H7 (cell line): ENCODE measurements around the gene THEM4. TPM values are rescaled to one million over a fixed set of nuclear protein-coding genes. Genes with fewer than 3 reads are reported as not detected.
"Not testable (repeated sequence)": the region's sequence is repeated elsewhere in the genome, so short reads cannot be mapped to it uniquely, and the experiment has no call there.

ENCODE experiments used
- DNase-seq: peaks from one replicate; pipeline ENCODE4 v3.0.0; 2012
- H3K27me3 ChIP-seq: 2 replicates; pipeline ENCODE4 v1.6.0; 2011; ENCODE audit warnings: mild to moderate bottlenecking, low read length; ENCODE audit not compliant: control insufficient read depth, insufficient read depth
- H3K36me3 ChIP-seq: replicated peaks from 2 replicates; pipeline ENCODE4 v1.5.1; 2011; ENCODE audit warnings: low read length; ENCODE audit not compliant: control insufficient read depth, insufficient read depth
- H3K4me3 ChIP-seq: 2 replicates; pipeline ENCODE4 v1.5.1; 2011; ENCODE audit warnings: low read depth, mild to moderate bottlenecking, control low read depth, low read length, moderate library complexity; ENCODE audit not compliant: insufficient read depth
- total RNA-seq: library from RNA; depleted of rRNA; stranded (reverse); fragments of >200 nt; shearing (Covaris generic); gene quantifications from 2 replicates; pipeline ENCODE4 v1.2.3, GENCODE V29; 2014

The THEM4 gene
- total RNA-seq, 1 experiment from 2014 or later, result 21.4 TPM

DNA sequence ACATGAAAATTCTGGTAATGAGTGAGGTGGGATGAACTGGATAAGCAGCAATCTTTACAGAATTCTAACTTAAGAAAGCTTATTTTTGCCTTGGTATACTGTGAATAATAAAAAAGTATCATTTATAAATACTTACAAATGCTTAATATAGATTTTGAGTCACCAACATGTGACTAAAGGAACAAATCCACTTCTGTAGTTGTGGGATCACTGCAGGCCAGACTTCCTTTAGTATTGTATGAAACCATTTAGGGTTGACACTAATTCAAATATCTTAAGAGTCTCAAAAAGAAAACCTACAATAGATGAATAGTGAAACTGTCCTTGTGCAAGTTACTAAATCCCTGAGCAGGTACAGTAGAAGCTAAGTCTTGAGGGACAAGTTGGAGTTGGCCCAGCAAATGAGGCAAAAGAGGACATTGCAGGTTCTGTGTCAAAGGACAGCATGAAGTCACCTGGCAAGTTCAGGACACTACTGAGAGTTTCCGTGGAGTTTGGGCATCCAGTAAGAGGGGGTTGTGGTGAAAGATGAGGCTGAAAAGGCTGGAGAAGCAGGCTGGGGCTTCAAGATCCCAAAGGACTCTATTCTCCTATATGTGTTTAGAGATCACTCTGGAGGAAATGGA lies 5.9 kb upstream of the THEM4 start:
- Histone ChIP-seq H3K36me3 (no peaks in the 10 kb centered on the region), H3K27me3 (no peaks in the 10 kb centered on the region), H3K4me3 (no peak overlapping the region)
- DNase-seq, result no peak

GRCh38 chr1:151914076-151914475 lies 4.8 kb upstream of the THEM4 start:
- Histone ChIP-seq H3K27me3 (no peaks in the 10 kb centered on the region), H3K4me3 (no peak overlapping the region), H3K36me3 (no peaks in the 10 kb centered on the region)
- DNase-seq, result no peak

GRCh38 chr1:151912973-151913372 lies 3.7 kb upstream of the THEM4 start:
- Histone ChIP-seq H3K27me3 (no peaks in the 10 kb centered on the region), H3K4me3 (no peak overlapping the region), H3K36me3 (no peaks in the 10 kb centered on the region)
- no peak for DNase-seq

GRCh38 chr1:151908228-151908691 lies 1.1 kb downstream of the THEM4 start:
- peak; percentile 49 for DNase-seq
- Histone ChIP-seq H3K4me3 (no peak overlapping the region; the same call in 1 of the 2 replicates), H3K27me3 (no peaks in the 10 kb centered on the region), H3K36me3 (peaks cover 1% of the 10 kb centered on the region; the same call in 1 of the 2 replicates)

DNA sequence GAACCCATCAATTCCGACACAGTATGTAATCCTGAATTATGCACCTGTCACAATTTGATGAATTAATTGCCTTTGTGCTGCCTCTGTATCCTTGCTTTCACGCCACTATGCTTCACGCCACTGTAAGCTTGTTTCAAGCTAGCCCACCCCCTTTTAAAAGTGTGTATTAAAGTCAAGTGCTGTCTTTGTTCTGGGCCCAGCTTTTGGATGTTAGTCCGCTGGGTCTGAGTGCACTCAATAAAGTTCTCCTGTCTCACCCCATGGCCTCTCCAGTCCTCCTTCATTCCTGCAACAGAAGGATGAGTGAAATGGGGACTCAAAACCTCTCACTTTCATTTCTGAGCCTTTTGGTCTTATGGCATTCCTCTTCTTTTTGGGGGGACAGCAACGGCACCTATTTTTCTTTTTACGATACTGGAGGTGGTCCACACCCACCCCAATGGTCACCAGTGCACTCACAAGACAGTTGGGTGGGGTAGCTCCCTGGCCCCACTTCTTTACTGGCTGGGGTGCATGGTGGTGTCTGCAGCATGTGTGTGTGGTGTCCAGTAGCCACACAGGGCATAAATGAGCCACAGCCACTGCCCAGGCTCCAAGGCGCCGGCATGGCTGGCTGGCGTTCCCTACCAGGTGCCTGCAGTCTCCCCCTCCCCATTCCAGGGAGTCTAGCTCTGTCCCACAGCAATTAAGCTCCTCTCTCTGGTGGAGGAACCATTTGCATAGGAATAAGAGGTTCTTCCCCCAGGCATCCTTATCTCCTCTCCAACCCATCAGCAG lies 1.8 kb downstream of the THEM4 start:
- Histone ChIP-seq H3K4me3 (no peak overlapping the region), H3K27me3 (no peaks in the 10 kb centered on the region), H3K36me3 (peaks cover 1% of the 10 kb centered on the region; the same call in 1 of the 2 replicates)
- DNase-seq, result no peak

DNA sequence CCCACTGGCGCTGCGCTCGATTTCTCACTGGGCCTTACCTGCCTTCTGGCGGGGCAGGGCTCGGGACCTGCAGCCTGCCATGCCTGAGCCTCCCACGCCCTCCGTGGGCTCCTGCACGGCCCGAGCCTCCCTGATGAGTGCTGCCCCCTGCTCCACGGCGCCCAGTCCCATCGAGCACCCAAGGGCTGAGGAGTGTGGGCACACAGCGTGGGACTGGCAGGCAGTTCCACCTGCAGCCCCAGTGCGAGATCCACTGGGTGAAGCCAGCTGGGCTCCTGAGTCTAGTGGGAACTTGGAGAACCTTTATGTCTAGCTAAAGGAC lies 3.0 kb downstream of the THEM4 start:
- not testable (repeated sequence) for H3K36me3 ChIP-seq, H3K4me3 ChIP-seq, DNase-seq, H3K27me3 ChIP-seq

GRCh38 chr1:151905443-151906323 lies 3.6 kb downstream of the THEM4 start:
- H3K4me3 ChIP-seq, H3K27me3 ChIP-seq, H3K36me3 ChIP-seq, DNase-seq: not testable (repeated sequence)

DNA sequence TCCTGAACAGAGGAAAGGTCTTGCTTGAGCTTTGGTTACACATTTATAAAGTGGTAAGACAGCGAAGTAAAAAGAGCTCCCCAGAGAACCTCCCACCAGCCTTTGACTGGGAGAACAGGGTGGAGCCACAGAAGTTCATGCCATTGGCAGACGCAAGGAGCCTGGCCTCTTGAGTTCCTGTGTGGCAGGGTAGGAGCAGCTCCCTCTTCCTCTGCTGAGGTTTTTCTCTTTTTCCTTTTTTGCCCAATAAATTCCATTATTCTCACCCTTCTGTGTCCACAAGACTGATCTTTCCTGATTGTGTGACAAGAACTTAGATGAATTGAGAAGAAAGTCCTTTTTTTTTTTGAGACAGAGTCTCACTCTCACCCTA lies 4.3 kb downstream of the THEM4 start:
- Histone ChIP-seq H3K4me3 (no peak overlapping the region), H3K27me3 (no peaks in the 10 kb centered on the region), H3K36me3 (peaks cover 1% of the 10 kb centered on the region; the same call in 1 of the 2 replicates)
- no peak for DNase-seq

- H3K36me3 ChIP-seq, result peaks cover 1% of the 10 kb centered on the region; the same call in 1 of the 2 replicates
- no peaks in the 10 kb centered on the region for H3K27me3 ChIP-seq
- no peak for DNase-seq
- no peak overlapping the region for H3K4me3 ChIP-seq
Observed at GRCh38 chr1:151902858-151903257, 6.5 kb downstream of the THEM4 start.

DNA sequence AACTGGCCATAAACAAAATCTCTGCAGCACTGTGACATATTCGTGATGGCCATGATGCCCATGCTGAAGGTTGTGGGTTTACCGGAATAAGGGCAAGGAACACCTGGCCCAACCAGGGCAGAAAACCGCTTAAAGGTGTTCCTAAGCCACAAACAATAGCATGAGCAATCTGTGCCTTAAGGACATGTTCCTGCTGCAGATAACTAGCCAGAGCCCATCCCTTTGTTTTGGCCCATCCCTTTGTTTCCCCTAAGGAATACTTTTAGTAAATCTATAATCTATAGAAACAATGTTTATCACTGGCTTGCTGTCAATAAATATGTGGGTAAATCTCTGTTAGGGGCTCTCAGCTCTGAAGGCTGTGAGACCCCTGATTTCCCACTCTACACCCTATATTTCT lies 8.5 kb downstream of the THEM4 start:
- not testable (repeated sequence) for H3K36me3 ChIP-seq, H3K4me3 ChIP-seq, DNase-seq, H3K27me3 ChIP-seq

GRCh38 chr1:151898519-151898991 lies 10.8 kb downstream of the THEM4 start:
- Histone ChIP-seq H3K36me3 (peaks cover 3% of the 10 kb centered on the region; the same call in 1 of the 2 replicates), H3K4me3 (no peak overlapping the region), H3K27me3 (no peaks in the 10 kb centered on the region)
- DNase-seq, result no peak

DNA sequence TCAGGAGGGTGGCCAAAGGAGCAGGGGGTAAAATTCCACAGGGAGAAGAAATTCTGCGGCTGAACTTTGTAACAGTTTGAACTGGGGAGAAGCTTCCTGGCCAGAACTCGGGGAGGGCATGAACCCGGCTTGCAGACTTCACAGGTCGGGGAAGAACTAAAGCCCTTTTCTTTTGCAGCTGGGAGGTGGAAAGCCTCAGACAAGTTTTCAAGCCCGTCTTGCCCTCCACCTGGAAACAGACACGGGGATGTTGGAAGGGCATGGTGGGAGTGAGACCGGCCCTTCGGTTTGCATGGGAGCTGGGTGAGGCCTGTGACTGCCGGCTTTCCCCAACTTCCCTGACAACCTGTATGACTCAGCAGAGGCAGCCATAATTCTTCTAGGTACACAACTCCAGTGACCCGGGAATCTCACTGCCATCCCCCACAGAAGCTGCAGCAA lies 11.3 kb downstream of the THEM4 start:
- H3K4me3 ChIP-seq, result no peak overlapping the region

DNA sequence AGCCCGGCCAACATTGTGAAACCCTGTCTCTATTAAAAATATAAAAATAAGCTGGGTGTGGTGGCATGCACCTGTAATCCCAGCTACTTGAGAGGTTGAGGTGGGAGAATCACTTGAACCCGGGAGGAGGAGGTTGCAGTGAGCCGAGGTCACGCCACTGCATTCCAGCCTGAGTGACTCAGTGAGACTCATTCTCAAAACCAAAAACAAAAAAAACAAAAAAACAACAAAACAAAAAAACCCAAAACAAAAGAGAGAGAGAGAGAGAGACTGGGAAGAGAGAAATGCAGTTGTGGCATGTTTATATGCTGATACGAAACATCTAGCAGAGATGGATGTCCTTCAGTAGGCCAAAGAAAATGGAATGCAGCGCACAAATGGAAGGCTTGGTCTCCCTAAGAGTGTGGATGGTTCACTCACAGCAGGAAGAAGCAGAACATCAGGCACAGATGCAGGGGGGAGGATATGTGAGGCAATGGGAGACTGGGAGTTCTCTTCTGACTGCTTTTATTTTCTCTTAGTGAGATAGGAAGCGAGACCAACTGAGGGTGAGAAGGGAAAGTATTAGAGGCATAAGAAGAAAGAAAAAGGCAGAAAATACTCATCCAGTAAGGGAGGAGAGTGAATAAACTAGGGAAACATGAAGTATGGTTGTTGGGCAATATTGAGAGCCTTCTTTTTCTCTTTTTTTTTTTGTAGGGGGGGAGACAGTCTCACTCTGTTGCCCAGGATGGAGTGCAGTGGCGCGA lies 16.0 kb downstream of the THEM4 start:
- H3K4me3 ChIP-seq, result no peak overlapping the region
- no peaks in the 10 kb centered on the region for H3K27me3 ChIP-seq
- DNase-seq, result no peak
- H3K36me3 ChIP-seq, result peaks cover 6% of the 10 kb centered on the region; the same call in 1 of the 2 replicates

More for the DNA sequence above, 11.3 kb downstream of the THEM4 start:
- Histone ChIP-seq H3K36me3 (peaks cover 6% of the 10 kb centered on the region; the same call in 1 of the 2 replicates), H3K27me3 (no peaks in the 10 kb centered on the region)
- DNase-seq, result no peak

DNA sequence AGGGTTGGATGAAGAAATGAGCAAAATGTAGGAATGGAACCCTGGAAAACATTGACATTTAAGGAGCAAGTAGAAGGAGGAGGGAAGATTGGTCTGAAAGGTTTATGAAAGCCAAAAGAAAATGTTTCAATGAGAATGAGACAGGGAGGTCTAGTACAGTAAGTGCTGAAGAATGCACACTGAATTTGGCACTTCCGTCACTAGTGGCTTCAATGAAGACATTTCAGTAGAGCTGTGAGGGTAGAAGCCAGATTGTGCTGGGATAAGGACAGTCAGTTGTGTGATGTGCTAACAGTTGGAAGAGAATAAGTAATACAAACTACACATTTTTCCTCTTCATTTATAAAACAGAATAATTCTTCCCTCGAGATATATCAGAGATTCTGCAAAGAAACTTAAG lies 17.1 kb downstream of the THEM4 start:
- Histone ChIP-seq H3K4me3 (no peak overlapping the region), H3K27me3 (no peaks in the 10 kb centered on the region), H3K36me3 (peaks cover 6% of the 10 kb centered on the region; the same call in 1 of the 2 replicates)
- no peak for DNase-seq
